HFF-Myc (cell line): ENCODE results near the gene INPP5E.
"Not testable (repeated sequence)": the region's sequence is repeated elsewhere in the genome, so short reads cannot be mapped to it uniquely, and the experiment has no call there.

ENCODE experiments used
- DNase-seq: peaks from one replicate; pipeline ENCODE4 v3.0.0-alpha.2; 2011; ENCODE audit warnings: low read depth; ENCODE audit errors: extremely low read depth
- H3K4me3 ChIP-seq: replicated peaks from 2 replicates; pipeline ENCODE4 v1.5.1; 2011; ENCODE audit warnings: low read depth, mild to moderate bottlenecking, control low read depth, low read length
- TF ChIP-seq, protein P1 (sequence below): IDR thresholded peaks from 2 replicates; pipeline ENCODE4 v1.5.1; 2012; ENCODE audit warnings: mild to moderate bottlenecking, low read depth, low read length, control low read depth; ENCODE audit errors: missing control alignments

The INPP5E gene

GRCh38 chr9:136426787-136427186 lies 12.9 kb downstream of the INPP5E start:
- H3K4me3 ChIP-seq, result no peak overlapping the region
- TF ChIP-seq, protein P1, sequence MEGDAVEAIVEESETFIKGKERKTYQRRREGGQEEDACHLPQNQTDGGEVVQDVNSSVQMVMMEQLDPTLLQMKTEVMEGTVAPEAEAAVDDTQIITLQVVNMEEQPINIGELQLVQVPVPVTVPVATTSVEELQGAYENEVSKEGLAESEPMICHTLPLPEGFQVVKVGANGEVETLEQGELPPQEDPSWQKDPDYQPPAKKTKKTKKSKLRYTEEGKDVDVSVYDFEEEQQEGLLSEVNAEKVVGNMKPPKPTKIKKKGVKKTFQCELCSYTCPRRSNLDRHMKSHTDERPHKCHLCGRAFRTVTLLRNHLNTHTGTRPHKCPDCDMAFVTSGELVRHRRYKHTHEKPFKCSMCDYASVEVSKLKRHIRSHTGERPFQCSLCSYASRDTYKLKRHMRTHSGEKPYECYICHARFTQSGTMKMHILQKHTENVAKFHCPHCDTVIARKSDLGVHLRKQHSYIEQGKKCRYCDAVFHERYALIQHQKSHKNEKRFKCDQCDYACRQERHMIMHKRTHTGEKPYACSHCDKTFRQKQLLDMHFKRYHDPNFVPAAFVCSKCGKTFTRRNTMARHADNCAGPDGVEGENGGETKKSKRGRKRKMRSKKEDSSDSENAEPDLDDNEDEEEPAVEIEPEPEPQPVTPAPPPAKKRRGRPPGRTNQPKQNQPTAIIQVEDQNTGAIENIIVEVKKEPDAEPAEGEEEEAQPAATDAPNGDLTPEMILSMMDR, result no peak
- DNase-seq, result no peak

GRCh38 chr9:136425367-136425766 lies 14.3 kb downstream of the INPP5E start:
- DNase-seq, H3K4me3 ChIP-seq: not testable (repeated sequence)

DNA sequence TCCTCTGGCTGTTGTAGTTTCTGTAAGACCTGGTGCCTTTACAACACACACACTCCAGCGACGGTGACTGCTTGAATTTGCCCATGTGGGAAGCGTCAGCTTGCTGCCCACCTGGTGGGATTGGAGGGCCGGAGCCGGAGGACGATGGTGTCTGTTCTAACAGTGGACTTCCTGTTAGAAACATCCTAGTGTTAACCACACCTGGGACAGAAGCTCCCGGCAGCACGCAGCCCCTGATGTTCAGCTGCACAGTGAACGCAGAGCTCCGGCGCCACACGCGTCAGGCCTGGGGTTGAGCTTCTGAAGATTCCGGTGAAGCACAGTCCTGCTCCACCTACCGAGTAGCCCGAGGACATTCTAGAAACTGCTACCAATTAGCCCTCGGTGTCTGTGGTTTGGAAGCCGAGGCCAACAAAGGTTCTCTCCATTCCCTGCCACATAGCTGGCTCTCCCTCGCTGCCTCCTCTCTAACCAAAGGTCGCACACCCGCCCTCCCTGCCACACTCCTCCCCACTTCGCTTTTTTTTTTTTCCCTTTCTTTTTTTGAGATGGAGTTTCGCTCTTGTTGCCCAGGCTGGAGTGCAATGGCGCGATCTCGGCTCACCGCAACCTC lies 14.8 kb downstream of the INPP5E start:
- TF ChIP-seq, protein P1, result no peak
- DNase-seq, result no peak
- H3K4me3 ChIP-seq, result no peak overlapping the region

DNA sequence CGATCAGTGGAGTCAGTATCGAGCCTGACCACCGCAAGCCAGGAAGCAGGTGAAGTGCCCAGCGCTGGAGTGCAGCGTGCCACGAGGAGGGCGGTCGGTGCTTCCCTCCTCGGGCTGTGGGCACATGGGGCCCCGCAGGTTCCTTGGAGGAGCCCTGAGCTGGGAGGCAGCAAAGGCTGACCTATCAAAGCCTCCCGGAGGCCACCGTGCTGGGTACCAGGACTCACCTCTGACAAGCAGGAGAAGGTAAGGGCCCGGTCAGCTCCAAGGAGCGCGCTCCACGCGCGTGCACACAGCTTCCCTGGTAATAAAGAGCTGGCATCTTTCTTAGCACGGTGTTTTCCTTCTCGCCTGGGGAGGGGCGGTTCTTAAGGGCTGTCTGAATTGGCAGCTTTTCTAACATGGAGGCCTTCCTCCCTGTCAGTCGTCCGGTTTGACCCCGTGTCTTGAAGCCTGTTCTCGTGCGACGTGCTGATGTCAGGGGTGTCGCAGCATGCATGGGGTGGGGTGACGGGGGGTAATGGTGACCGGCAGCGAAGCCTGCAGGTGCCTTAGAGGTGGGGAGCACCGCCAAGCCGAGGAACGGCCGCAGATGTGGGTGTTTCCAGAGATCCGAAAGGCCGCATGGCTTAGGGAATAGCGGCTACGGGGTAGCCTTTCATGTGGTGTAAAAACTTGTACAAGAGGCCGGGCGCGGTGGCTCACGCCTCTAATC lies 16.1 kb downstream of the INPP5E start:
- H3K4me3 ChIP-seq, result no peak overlapping the region
- TF ChIP-seq, protein P1, result no peak
- DNase-seq, result no peak

GRCh38 chr9:136422876-136423275 lies 16.8 kb downstream of the INPP5E start:
- no peak for DNase-seq
- TF ChIP-seq, protein P1, result no peak

GRCh38 chr9:136421791-136422190 lies 17.9 kb downstream of the INPP5E start:
- TF ChIP-seq, protein P1, result no peak
- DNase-seq, result no peak
- H3K4me3 ChIP-seq, result no peak overlapping the region

More at GRCh38 chr9:136422876-136423275, 16.8 kb downstream of the INPP5E start:
- no peak overlapping the region for H3K4me3 ChIP-seq

GRCh38 chr9:136419092-136419420 lies 20.6 kb downstream of the INPP5E start:
- H3K4me3 ChIP-seq, result no peak overlapping the region
- DNase-seq, result no peak
- TF ChIP-seq, protein P1, result no peak
